Adrenal gland (tissue), 12 donors: ENCODE data around the gene HOXD1. TPM values are rescaled to one million over a fixed set of nuclear protein-coding genes. Genes with fewer than 3 reads are reported as not detected.

ENCODE experiments used
- DNase-seq, 7 donors: peaks; one replicate each; pipeline ENCODE4 v3.0.0-alpha.2; 2019 to 2020
- H3K27ac ChIP-seq, 5 donors: fragments of 200-600 bp; sonication (generic) in 4 of 5; 1 replicate in 3 of 5; 2 replicates in 2 of 5; pipeline versions ENCODE4 v1.5.1 to v1.8.0; 2016 to 2020; ENCODE audit warnings: mild to moderate bottlenecking in 1 of 5
- H3K27me3 ChIP-seq: fragments of 200-600 bp; 2 replicates; pipeline ENCODE4 v1.8.0; 2021
- H3K36me3 ChIP-seq, 2 donors: fragments of 200-600 bp; replicated peaks in 1 of 2; 1 replicate in 1 of 2; 2 replicates in 1 of 2; pipeline versions ENCODE4 v1.5.1 to v1.8.0; 2018 to 2022
- H3K4me1 ChIP-seq, 2 donors: fragments of 200-600 bp; replicated peaks in 1 of 2; 1 replicate in 1 of 2; 2 replicates in 1 of 2; pipeline versions ENCODE4 v1.5.1 to v1.8.0; 2018 to 2021
- H3K4me3 ChIP-seq, 4 donors: fragments of 200-600 bp; sonication (generic) in 3 of 4; one replicate each; pipeline ENCODE4 v1.5.1; 2016 to 2018
- H3K9me3 ChIP-seq, 3 donors: fragments of 200-600 bp; sonication (generic) in 1 of 3; replicated peaks in 1 of 3; 1 replicate in 2 of 3; 2 replicates in 1 of 3; pipeline versions ENCODE4 v1.5.1 to v1.8.0; 2016 to 2021
- POLR2A ChIP-seq, 2 donors: fragments of 450-650 bp; IDR thresholded peaks; one replicate each; pipeline ENCODE4 v1.6.1; 2017; ENCODE audit warnings: antibody characterized with exemption in 2 of 2, mild to moderate bottlenecking in 2 of 2, moderate library complexity in 1 of 2
- WGBS, 4 donors: extraction: QIAGEN DNeasy Blood & Tissue Kit in 2 of 4; methylation state at CpG; one replicate each; pipeline versions ENCODE4 v1.1.5 to v1.1.7; 2013 to 2017; 5-methylcytosine and 5-hydroxymethylcytosine counted together
- intact Hi-C, 2 donors: fragments of 100-400 bp; cut with DNase I; formaldehyde crosslinking; loops; one replicate each; pipeline versions ENCODE4 v1.14.1 to v1.15.0; 2022 to 2023
- polyA plus RNA-seq, 3 donors: library from polyadenylated mRNA; stranded (reverse); fragments of 200-250 nt in 2 of 3; fragments of 350-450 nt in 1 of 3; fragmentation: Illumina TruSeq in 1 of 3; extraction: RNeasy Lipid Tissue Mini Kit (QIAGEN cat#74804) in 1 of 3; gene quantifications; one replicate each; pipeline ENCODE4 v1.2.3, GENCODE V29; 2013 to 2014
- total RNA-seq, 9 donors: library from RNA; depleted of rRNA in 4 of 9; stranded (reverse); fragments of >200 nt in 4 of 9; fragments of 120-200 nt in 1 of 9; fragmentation: NEBNext Ultra II Directional in 1 of 9; extraction: Animal tissue kit (Norgen Biotek cat#: 25700) in 1 of 9; gene quantifications; one replicate each; pipeline versions ENCODE4 v1.1.0 to v1.2.4, GENCODE V29; 2013 to 2023
- TF ChIP-seq, protein P1 (sequence below), 6 experiments: fragments of 450-650 bp in 4 of 6; fragments of 200-600 bp in 2 of 6; sonication (generic) in 1 of 6; IDR thresholded peaks; 1 replicate in 5 of 6; 2 replicates in 1 of 6; pipeline versions ENCODE4 v1.5.1 to v1.8.0; 2016 to 2021; ENCODE audit warnings: antibody characterized with exemption in 6 of 6, mild to moderate bottlenecking in 2 of 6, moderate library complexity in 1 of 6
- donor health status: healthy with polysubstance abuse.
- donor health status: Bipolar disorder and iron deficiency.
- donor health status: DM: yes; HTN: yes; CAD: no.
- donor health status: DM: no; HTN: no; CAD: no.
- donor health status: DM: no; HTN: no; CAD: no.
- donor health status: DM: yes; HTN: yes; CAD: no.

The HOXD1 gene
- total and polyA plus RNA-seq, 12 donors = 0.18 to 0.72 (median 0.31) TPM; not detected in 4

GRCh38 chr2:176173567-176174381, 14.7 kb upstream of the HOXD1 start:
- TF ChIP-seq, protein P1, sequence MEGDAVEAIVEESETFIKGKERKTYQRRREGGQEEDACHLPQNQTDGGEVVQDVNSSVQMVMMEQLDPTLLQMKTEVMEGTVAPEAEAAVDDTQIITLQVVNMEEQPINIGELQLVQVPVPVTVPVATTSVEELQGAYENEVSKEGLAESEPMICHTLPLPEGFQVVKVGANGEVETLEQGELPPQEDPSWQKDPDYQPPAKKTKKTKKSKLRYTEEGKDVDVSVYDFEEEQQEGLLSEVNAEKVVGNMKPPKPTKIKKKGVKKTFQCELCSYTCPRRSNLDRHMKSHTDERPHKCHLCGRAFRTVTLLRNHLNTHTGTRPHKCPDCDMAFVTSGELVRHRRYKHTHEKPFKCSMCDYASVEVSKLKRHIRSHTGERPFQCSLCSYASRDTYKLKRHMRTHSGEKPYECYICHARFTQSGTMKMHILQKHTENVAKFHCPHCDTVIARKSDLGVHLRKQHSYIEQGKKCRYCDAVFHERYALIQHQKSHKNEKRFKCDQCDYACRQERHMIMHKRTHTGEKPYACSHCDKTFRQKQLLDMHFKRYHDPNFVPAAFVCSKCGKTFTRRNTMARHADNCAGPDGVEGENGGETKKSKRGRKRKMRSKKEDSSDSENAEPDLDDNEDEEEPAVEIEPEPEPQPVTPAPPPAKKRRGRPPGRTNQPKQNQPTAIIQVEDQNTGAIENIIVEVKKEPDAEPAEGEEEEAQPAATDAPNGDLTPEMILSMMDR (IDR thresholded peaks at IDR 0.05) = no peak
- TF ChIP-seq POLR2A (IDR thresholded peaks at IDR 0.05) = no peak
- Histone ChIP-seq H3K9me3 (no peaks in the 10 kb centered on the region), H3K27ac (peak overlapping the region in 1 of 5 donors; percentile 62), H3K4me1 (peaks cover 5 to 19% of the 10 kb centered on the region in 2 donors), H3K4me3 (no peak overlapping the region), H3K36me3 (no peaks in the 10 kb centered on the region), H3K27me3 (peaks cover 12% of the 10 kb centered on the region)
- DNase-seq = no peak
- intact Hi-C loops = no loop called here
- 67 to 79% (median 70%) methylated on average over 7 of the region's 7 CpGs for WGBS, 4 donors

DNA sequence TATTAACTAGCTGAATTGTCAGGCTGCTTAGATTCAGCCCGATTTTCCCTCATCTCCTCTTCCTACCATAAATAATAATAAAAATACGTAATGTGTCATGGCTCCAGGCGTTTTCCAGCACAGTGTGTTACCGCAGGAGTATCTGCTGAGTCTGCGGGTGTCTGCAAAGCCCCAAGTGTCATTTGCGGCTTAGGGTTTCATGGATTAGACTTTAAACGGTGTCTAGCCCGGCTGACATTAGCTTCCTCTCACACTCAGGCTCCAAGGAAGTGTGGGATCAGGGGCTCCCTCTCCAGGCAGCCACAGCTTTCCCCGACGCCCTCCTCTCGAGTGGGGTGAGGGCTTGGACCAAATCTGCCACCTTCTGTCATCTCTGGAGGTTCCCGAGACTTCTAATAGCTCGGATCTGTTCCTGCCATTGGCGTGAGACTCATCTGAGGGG, 14.1 kb upstream of the HOXD1 start:
- peak overlapping the region in 1 of 5 donors; percentile 62 for H3K27ac ChIP-seq
- 22 to 32% (median 28%) methylated on average over 3 to 14 of the region's 14 CpGs for WGBS, 4 donors
- peaks cover 12% of the 10 kb centered on the region for H3K27me3 ChIP-seq

DNA sequence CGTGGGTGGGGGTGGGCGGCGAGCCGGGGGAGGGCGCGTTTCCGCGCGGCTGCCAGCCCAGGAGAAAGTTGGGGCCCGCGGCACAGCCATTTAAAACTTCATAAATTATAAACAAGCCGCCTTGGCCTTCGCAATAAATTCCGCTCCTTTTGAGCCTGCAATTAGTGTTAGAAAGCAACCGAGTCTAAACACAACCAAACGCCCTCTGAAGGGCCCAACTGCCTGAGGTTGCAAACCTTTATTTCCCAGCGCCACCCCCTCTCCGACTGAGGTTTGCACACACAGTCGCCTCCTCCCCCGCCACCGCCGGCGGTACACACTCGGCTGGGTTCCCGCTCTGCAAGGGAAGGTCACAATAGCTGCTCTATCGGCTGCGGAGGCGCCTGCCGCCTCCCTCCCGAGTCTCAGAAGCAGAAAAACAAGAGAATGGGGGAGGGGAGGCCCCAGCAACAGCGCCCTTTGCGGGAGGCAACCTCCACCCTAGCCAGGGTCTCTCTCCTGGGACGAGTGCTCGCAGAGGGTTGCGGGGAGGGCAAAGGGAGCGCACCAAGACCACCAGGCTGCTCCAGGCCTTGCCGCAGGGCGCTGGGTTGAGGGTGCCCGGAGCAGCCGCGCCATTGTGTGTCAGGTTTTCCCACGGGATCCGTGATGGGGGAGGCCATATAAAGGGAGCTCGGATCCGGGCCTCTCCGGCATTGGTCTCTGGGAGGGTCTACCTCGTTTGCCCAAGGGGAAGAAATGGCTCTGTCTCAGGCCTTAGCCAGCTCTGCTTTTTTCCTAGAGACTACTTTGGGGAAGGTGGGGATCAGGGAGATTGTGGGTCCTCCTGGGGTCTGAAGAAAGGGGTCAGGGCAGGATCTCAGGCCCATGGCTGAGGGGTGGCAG, 13.4 kb upstream of the HOXD1 start:
- H3K27ac ChIP-seq = peak overlapping the region in 1 of 5 donors; percentile 62
- peaks cover 12% of the 10 kb centered on the region for H3K27me3 ChIP-seq
- intact Hi-C loops = no loop called here
- H3K36me3 ChIP-seq = no peaks in the 10 kb centered on the region
- peak overlapping the region in 1 of 4 donors; percentile 29 for H3K4me3 ChIP-seq
- TF ChIP-seq, protein P1 (IDR thresholded peaks at IDR 0.05) = no peak
- TF ChIP-seq POLR2A (IDR thresholded peaks at IDR 0.05) = no peak
- peak; percentile 43 to 80 (median 69) for DNase-seq
- no peaks in the 10 kb centered on the region for H3K9me3 ChIP-seq
- 24 to 67% (median 31%) methylated on average over 16 to 47 of the region's 47 CpGs for WGBS, 4 donors
- peaks cover 5 to 19% of the 10 kb centered on the region in 2 donors for H3K4me1 ChIP-seq

More for the DNA sequence above, 14.1 kb upstream of the HOXD1 start:
- TF ChIP-seq POLR2A (IDR thresholded peaks at IDR 0.05) = no peak
- TF ChIP-seq, protein P1 (IDR thresholded peaks at IDR 0.05) = no peak
- no peak for DNase-seq
- Histone ChIP-seq H3K36me3 (no peaks in the 10 kb centered on the region), H3K4me1 (peaks cover 5 to 19% of the 10 kb centered on the region in 2 donors), H3K4me3 (peak overlapping the region in 1 of 4 donors; percentile 29), H3K9me3 (no peaks in the 10 kb centered on the region)
- intact Hi-C loops = no loop called here
